GM12864 (cell line): ENCODE data around the gene IQGAP2.

Experiments used
- DNase-seq: peaks from one replicate; pipeline ENCODE4 v3.0.0-alpha.2; 2011; ENCODE audit warnings: low read depth
- H3K4me3 ChIP-seq: 2 replicates; pipeline ENCODE4 v1.5.1; 2011; ENCODE audit warnings: mild to moderate bottlenecking, low read depth, low read length, control low read depth
- TF ChIP-seq, protein P1 (sequence below): IDR thresholded peaks from 2 replicates; pipeline ENCODE4 v1.5.1; 2011; ENCODE audit warnings: low read depth, mild to moderate bottlenecking, moderate library complexity, low read length, control low read depth, inconsistent platforms; ENCODE audit errors: missing control alignments

Gene IQGAP2

DNA sequence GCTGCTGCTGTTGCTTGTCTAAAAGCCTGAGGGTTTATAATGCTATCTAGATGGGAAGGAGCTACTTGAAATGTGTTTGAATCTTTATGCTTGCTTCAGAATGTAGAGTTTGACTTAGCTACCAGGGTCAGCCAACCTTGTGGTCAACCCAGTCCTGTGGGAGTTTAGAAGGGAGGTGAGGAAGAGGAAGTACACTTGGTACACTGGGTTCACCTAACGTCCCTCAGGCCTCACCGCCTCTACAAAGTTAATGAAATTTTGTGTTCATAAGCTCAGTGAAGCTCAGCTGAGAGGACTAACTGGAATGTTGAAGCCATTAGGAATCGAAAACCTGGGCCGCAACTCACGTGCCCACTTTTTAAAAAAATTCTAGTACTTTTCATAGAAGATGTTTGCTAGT is 10.7 kb downstream of the IQGAP2 start:
- no peak overlapping the region for H3K4me3 ChIP-seq
- DNase-seq = no peak
- TF ChIP-seq, protein P1, sequence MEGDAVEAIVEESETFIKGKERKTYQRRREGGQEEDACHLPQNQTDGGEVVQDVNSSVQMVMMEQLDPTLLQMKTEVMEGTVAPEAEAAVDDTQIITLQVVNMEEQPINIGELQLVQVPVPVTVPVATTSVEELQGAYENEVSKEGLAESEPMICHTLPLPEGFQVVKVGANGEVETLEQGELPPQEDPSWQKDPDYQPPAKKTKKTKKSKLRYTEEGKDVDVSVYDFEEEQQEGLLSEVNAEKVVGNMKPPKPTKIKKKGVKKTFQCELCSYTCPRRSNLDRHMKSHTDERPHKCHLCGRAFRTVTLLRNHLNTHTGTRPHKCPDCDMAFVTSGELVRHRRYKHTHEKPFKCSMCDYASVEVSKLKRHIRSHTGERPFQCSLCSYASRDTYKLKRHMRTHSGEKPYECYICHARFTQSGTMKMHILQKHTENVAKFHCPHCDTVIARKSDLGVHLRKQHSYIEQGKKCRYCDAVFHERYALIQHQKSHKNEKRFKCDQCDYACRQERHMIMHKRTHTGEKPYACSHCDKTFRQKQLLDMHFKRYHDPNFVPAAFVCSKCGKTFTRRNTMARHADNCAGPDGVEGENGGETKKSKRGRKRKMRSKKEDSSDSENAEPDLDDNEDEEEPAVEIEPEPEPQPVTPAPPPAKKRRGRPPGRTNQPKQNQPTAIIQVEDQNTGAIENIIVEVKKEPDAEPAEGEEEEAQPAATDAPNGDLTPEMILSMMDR = no peak

DNA sequence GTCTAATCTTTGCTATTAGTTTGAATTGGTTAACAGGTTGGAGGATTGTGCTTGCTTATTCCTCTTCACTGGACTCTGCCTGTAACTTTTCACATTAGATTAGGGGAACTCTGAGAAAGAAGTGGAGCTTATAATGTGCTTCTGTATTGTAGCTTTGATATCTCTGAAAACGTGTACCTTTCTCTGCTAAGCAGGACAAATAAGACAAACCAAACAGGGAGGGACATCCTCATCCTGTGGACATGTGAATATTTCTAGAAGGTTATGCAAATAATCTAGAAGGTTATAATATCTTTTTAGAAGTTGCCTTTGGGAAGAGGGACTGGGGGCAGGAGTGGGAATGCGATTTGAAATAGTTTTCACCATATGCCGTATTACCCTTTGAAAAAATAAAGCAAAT is 11.7 kb downstream of the IQGAP2 start:
- no peak overlapping the region for H3K4me3 ChIP-seq
- no peak for DNase-seq
- TF ChIP-seq, protein P1 = no peak

DNA sequence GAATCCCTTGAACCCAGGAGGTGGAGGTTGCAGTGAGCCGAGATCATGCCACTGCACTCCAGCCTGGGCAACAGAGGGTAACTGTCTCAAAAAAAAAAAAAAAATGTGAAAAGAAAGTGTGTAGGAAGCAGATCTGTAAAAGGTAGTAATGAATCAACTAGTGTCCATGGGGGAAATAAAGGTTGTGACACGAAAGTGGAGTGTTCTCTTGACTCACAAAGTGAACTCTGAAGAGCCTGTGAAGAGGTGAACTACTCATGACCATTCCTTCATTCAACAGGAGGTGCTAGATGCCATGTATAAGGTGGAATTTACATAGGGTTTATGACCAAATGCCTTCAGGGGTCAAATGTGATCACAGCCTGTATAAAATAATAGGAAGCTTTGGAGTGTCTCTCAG is 12.8 kb downstream of the IQGAP2 start:
- DNase-seq = no peak
- no peak overlapping the region for H3K4me3 ChIP-seq
- TF ChIP-seq, protein P1 = no peak

DNA sequence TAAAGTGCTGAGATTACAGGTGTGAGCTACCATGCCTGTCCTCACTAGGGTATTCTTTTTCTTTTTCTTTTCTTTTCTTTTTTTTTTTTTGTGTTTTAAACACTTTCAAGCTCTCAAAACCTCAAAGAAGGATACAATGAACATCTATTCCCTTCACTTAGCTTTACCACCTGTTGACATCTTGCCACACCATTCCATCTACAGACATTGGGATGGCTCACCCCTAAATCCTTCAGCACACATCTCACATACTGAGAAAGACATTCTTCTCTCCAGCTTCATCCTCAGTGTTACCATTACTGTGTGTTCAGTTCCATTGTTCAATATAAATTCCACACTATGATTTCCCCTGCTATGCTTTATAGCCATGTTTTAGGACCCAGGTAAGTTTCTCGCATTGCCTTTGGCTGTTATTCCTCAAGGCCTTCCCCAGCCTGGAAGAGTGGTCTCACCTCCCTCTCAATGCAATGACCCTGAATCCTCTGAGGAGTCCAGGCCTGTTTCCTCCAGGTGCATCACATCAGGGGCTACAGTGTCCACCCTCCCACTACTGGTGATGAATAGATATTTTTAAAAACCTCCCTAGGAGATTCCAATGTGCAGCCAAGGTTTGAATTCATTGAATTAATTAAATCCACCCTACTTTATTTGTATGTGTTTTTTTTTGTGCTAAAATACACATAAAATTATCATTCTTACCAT is 16.7 kb downstream of the IQGAP2 start:
- no peak for DNase-seq
- no peak overlapping the region for H3K4me3 ChIP-seq
- TF ChIP-seq, protein P1 = no peak

DNA sequence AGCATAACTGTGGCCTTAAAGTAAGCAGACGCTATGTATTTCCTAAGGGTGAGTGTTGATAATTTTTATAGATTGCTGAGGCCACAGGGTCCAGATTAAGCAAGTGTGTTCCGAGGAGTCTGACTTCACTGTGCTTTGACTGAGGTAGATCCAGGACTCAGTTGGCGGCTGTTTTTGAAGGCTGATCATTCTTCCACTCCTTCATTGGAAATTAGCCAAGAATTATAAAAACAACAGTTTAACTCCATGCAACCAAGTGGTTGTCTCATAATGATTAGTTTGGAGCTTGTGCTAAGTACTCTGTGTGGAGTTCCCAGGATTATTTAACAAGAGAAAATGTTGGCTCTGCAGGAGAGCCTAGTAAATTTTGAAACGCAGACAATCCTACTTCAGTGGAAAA is 19.1 kb downstream of the IQGAP2 start:
- H3K4me3 ChIP-seq = no peak overlapping the region
- TF ChIP-seq, protein P1 = no peak
- no peak for DNase-seq

DNA sequence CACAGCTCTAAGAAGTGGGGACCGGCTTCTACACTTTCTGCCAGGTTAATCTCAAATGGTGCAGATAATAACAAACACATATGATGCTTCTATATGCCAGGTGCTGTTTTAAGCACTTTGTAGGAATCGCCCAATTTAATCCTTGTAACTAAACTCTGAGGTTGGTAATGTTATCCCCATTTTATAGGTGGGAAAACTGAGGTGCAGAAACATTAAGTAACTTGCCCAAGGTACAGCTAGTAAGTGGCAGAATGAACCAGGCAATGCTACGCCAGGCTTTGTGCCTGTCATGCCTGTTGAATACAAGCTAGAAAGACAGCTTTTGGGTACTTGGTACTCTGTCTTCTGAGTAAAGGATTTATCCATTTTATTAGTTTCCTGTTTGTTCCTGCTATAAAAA is 19.7 kb downstream of the IQGAP2 start:
- H3K4me3 ChIP-seq = no peak overlapping the region
- DNase-seq = no peak
- TF ChIP-seq, protein P1 = no peak

DNA sequence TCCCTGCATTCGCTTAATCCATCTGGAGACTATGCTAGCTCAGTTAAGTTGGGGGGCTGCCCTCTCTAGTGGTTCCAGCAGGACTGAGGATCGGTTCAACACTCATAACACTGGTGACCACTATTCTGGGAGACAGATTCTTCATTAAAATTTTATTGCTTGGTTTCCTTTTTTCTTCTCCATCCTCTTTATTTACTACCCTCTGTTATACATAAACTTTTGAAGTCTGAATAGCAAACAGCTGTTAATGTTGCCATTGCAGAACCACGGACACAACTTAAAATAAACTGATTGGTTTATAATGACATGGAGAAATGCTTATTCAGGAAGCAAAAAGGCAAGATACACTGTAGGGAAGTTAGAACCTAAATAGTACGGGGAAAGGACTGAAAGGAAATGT is 22.1 kb downstream of the IQGAP2 start:
- no peak overlapping the region for H3K4me3 ChIP-seq
- TF ChIP-seq, protein P1 = no peak

More for the DNA sequence above, 22.1 kb downstream of the IQGAP2 start:
- DNase-seq = no peak
